HEK293 (cell line): ENCODE measurements around the gene FAM168A.

ENCODE experiments used
- MEIS1 ChIP-seq: sonication (generic); formaldehyde crosslinking; IDR thresholded peaks from 2 replicates; pipeline ENCODE4 v1.8.1; 2022; ENCODE audit warnings: missing genetic modification reagents, mild to moderate bottlenecking, borderline replicate concordance
- PRDM2 ChIP-seq: fragments of 450-650 bp; formaldehyde crosslinking; IDR thresholded peaks from 2 replicates; pipeline ENCODE4 v1.5.1; 2016; ENCODE audit warnings: missing biosample characterization, missing genetic modification characterization, borderline replicate concordance
- YY2 ChIP-seq: fragments of 450-650 bp; formaldehyde crosslinking; IDR thresholded peaks from 2 replicates; pipeline ENCODE4 v1.5.1; 2016; ENCODE audit warnings: missing biosample characterization, missing genetic modification characterization
- ZBTB10 ChIP-seq: fragments of 450-650 bp; formaldehyde crosslinking; IDR thresholded peaks from 2 replicates; pipeline ENCODE4 v1.5.1; 2016; ENCODE audit warnings: missing biosample characterization, missing genetic modification characterization
- ZBTB48 ChIP-seq: fragments of 450-650 bp; formaldehyde crosslinking; IDR thresholded peaks from 2 replicates; pipeline ENCODE4 v1.5.1; 2016; ENCODE audit warnings: missing biosample characterization, missing genetic modification characterization
- ZBTB8A ChIP-seq: fragments of 450-650 bp; formaldehyde crosslinking; IDR thresholded peaks from 2 replicates; pipeline ENCODE4 v1.5.1; 2016; ENCODE audit warnings: missing biosample characterization, missing genetic modification characterization
- ZFHX2 ChIP-seq: fragments of 450-650 bp; formaldehyde crosslinking; conservative IDR thresholded peaks from 2 replicates; pipeline ENCODE4 v1.5.1; 2016; ENCODE audit warnings: missing biosample characterization, missing genetic modification characterization
- ZNF10 ChIP-seq: fragments of 450-650 bp; formaldehyde crosslinking; IDR thresholded peaks from 2 replicates; pipeline ENCODE4 v1.5.1; 2017; ENCODE audit warnings: missing biosample characterization, missing genetic modification characterization
- ZNF146 ChIP-seq: fragments of 450-650 bp; formaldehyde crosslinking; IDR thresholded peaks from 2 replicates; pipeline ENCODE4 v1.5.1; 2016; ENCODE audit warnings: missing biosample characterization, missing genetic modification characterization
- ZNF157 ChIP-seq: fragments of 450-650 bp; formaldehyde crosslinking; IDR thresholded peaks from 2 replicates; pipeline ENCODE4 v1.5.1; 2016; ENCODE audit warnings: missing biosample characterization, missing genetic modification characterization
- ZNF175 ChIP-seq: fragments of 450-650 bp; formaldehyde crosslinking; IDR thresholded peaks from 2 replicates; pipeline ENCODE4 v1.5.1; 2016; ENCODE audit warnings: missing biosample characterization, missing genetic modification characterization
- ZNF214 ChIP-seq: fragments of 450-650 bp; formaldehyde crosslinking; IDR thresholded peaks from 2 replicates; pipeline ENCODE4 v1.5.1; 2017; ENCODE audit warnings: missing biosample characterization, mild to moderate bottlenecking, missing genetic modification characterization, borderline replicate concordance
- ZNF280D ChIP-seq: fragments of 450-650 bp; formaldehyde crosslinking; IDR thresholded peaks from 2 replicates; pipeline ENCODE4 v1.5.1; 2016; ENCODE audit warnings: missing biosample characterization, missing genetic modification characterization
- ZNF324 ChIP-seq: fragments of 450-650 bp; formaldehyde crosslinking; IDR thresholded peaks from 2 replicates; pipeline ENCODE4 v1.5.1; 2016; ENCODE audit warnings: missing biosample characterization, missing genetic modification characterization
- ZNF398 ChIP-seq: fragments of 450-650 bp; formaldehyde crosslinking; IDR thresholded peaks from 2 replicates; pipeline ENCODE4 v1.5.1; 2017; ENCODE audit warnings: missing biosample characterization, missing genetic modification characterization
- ZNF530 ChIP-seq: fragments of 450-650 bp; formaldehyde crosslinking; IDR thresholded peaks from 2 replicates; pipeline ENCODE4 v1.5.1; 2016; ENCODE audit warnings: low read depth, missing biosample characterization, missing genetic modification characterization
- ZNF549 ChIP-seq: fragments of 450-650 bp; IDR thresholded peaks from 2 replicates; pipeline ENCODE4 v1.5.1; 2018; ENCODE audit warnings: missing biosample characterization, missing genetic modification characterization, mild to moderate bottlenecking, inconsistent platforms, moderate library complexity
- ZNF558 ChIP-seq: fragments of 450-650 bp; formaldehyde crosslinking; IDR thresholded peaks from 2 replicates; pipeline ENCODE4 v1.5.1; 2016; ENCODE audit warnings: missing biosample characterization, missing genetic modification characterization
- TF ChIP-seq, protein P1 (sequence below): fragments of 450-650 bp; formaldehyde crosslinking; IDR thresholded peaks from 2 replicates; pipeline ENCODE4 v1.5.1; 2016; ENCODE audit warnings: missing biosample characterization, missing genetic modification characterization

FAM168A gene

DNA sequence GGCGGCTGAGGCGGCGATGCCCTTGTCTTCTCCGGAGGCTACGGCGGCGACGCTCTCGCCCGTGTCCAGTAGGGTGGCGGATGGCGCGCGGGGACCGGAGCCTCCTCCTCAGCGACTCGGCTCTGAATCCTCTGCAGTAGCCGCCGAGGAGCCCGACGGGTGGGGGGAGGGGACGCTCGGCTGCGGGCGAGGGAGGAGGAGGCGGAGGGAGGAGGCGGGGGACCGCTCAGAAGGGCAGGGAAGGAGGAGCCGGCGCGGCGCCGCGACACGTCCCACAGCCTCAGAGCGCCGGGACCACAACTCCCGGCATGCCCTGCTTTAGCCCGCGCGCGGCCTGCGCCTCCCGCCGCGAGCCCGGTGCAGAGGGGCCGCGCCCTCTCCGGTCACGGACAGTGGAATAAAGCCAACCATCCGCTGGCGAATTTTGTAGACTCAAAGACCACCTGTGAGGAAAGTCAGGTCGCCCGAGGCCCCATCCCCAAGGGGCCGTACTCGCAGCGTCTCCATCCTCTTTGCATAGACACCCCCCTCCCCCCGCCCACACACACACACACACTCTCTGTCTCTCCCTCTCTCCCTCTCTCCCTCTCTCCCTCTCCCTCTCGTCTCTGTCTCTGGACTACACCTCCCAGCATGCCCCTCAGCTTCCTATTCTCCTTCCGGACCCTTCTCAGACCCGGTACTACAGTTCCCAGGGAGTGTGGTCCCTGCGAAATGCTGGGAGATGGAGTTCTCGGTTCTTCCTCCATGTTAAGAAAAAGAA, at the start of gene FAM168A (continued):
- TF ChIP-seq, protein P1, sequence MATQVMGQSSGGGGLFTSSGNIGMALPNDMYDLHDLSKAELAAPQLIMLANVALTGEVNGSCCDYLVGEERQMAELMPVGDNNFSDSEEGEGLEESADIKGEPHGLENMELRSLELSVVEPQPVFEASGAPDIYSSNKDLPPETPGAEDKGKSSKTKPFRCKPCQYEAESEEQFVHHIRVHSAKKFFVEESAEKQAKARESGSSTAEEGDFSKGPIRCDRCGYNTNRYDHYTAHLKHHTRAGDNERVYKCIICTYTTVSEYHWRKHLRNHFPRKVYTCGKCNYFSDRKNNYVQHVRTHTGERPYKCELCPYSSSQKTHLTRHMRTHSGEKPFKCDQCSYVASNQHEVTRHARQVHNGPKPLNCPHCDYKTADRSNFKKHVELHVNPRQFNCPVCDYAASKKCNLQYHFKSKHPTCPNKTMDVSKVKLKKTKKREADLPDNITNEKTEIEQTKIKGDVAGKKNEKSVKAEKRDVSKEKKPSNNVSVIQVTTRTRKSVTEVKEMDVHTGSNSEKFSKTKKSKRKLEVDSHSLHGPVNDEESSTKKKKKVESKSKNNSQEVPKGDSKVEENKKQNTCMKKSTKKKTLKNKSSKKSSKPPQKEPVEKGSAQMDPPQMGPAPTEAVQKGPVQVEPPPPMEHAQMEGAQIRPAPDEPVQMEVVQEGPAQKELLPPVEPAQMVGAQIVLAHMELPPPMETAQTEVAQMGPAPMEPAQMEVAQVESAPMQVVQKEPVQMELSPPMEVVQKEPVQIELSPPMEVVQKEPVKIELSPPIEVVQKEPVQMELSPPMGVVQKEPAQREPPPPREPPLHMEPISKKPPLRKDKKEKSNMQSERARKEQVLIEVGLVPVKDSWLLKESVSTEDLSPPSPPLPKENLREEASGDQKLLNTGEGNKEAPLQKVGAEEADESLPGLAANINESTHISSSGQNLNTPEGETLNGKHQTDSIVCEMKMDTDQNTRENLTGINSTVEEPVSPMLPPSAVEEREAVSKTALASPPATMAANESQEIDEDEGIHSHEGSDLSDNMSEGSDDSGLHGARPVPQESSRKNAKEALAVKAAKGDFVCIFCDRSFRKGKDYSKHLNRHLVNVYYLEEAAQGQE (tag by site-specific recombination): peak; percentile 45; the same call in 1 of the 2 replicates
- no peak for TF ChIP-seq ZNF175 (tag by site-specific recombination)
- 0 out of 2 replicates have a peak, but pooled peaks have one; percentile 40 for TF ChIP-seq ZNF558 (tag by site-specific recombination)
- peak; percentile 99 for TF ChIP-seq ZNF398 (tag by site-specific recombination)
- TF ChIP-seq ZNF530 (tag by site-specific recombination): no peak
- no peak for TF ChIP-seq ZNF214 (tag by site-specific recombination)
- TF ChIP-seq ZNF324 (tag by site-specific recombination): peak; percentile 86
- no peak for TF ChIP-seq ZNF280D (tag by site-specific recombination)
- no peak for TF ChIP-seq MEIS1
- no peak for TF ChIP-seq ZNF549
- TF ChIP-seq PRDM2 (tag by site-specific recombination): no peak
- TF ChIP-seq ZNF10 (tag by site-specific recombination): no peak
- TF ChIP-seq ZBTB8A (tag by site-specific recombination): peak; percentile 88
- TF ChIP-seq ZFHX2 (tag by site-specific recombination): peak; percentile 88
- peak; percentile 91 for TF ChIP-seq ZBTB48
- no peak for TF ChIP-seq ZNF157
- peak; percentile 61; the same call in 1 of the 2 replicates for TF ChIP-seq ZBTB10 (tag by site-specific recombination)
- 0 out of 2 replicates have a peak, but pooled peaks have one; percentile 13 for TF ChIP-seq ZNF146
- peak; percentile 37; the same call in 1 of the 2 replicates for TF ChIP-seq YY2 (tag by site-specific recombination)
